ENCODE results near the gene ARHGAP26.

Gene ARHGAP26

GRCh38 chr5:142796492-142797109 lies 26.4 kb downstream of the ARHGAP26 start:
- H3K9ac ChIP-seq (ENCODE audit: low read length): no peak overlapping the region
- no peaks in the 10 kb centered on the region for H3K27me3 ChIP-seq (ENCODE audit: control insufficient read depth, insufficient read depth, low read length)
- H3K4me3 ChIP-seq (ENCODE audit: low read length): no peak overlapping the region
- no peaks in the 10 kb centered on the region for H3K9me3 ChIP-seq (ENCODE audit: control insufficient read depth, low read length)
- H3K36me3 ChIP-seq (ENCODE audit: control insufficient read depth, insufficient read depth, low read length): no peaks in the 10 kb centered on the region
- H3K4me1 ChIP-seq (ENCODE audit: control insufficient read depth, insufficient read depth, low read length): peaks cover 67% of the 10 kb centered on the region

- H3K4me3 ChIP-seq (ENCODE audit: low read length): no peak overlapping the region
- peaks cover 67% of the 10 kb centered on the region for H3K4me1 ChIP-seq (ENCODE audit: control insufficient read depth, insufficient read depth, low read length)
These were observed 27.2 kb downstream of the ARHGAP26 start for GRCh38 chr5:142797420-142797819.

GRCh38 chr5:142798099-142798770 lies 28.1 kb downstream of the ARHGAP26 start:
- H3K4me1 ChIP-seq (ENCODE audit: control insufficient read depth, insufficient read depth, low read length): peaks cover 67% of the 10 kb centered on the region
- H3K36me3 ChIP-seq (ENCODE audit: control insufficient read depth, insufficient read depth, low read length): no peaks in the 10 kb centered on the region
- H3K9me3 ChIP-seq (ENCODE audit: control insufficient read depth, low read length): no peaks in the 10 kb centered on the region
- no peak overlapping the region for H3K9ac ChIP-seq (ENCODE audit: low read length)
- no peak overlapping the region for H3K4me3 ChIP-seq (ENCODE audit: low read length)
- no peaks in the 10 kb centered on the region for H3K27me3 ChIP-seq (ENCODE audit: control insufficient read depth, insufficient read depth, low read length)

More at GRCh38 chr5:142797420-142797819, 27.2 kb downstream of the ARHGAP26 start:
- Histone ChIP-seq H3K36me3 (ENCODE audit: control insufficient read depth, insufficient read depth, low read length) (no peaks in the 10 kb centered on the region), H3K9ac (ENCODE audit: low read length) (no peak overlapping the region), H3K27me3 (ENCODE audit: control insufficient read depth, insufficient read depth, low read length) (no peaks in the 10 kb centered on the region), H3K9me3 (ENCODE audit: control insufficient read depth, low read length) (no peaks in the 10 kb centered on the region)

- Histone ChIP-seq H3K9me3 (ENCODE audit: control insufficient read depth, low read length) (no peaks in the 10 kb centered on the region), H3K4me1 (ENCODE audit: control insufficient read depth, insufficient read depth, low read length) (peaks cover 48% of the 10 kb centered on the region), H3K4me3 (ENCODE audit: low read length) (no peak overlapping the region)
These were observed 30.8 kb downstream of the ARHGAP26 start for GRCh38 chr5:142800776-142801494.

GRCh38 chr5:142801495-142801871 lies 31.3 kb downstream of the ARHGAP26 start:
- Histone ChIP-seq H3K27me3 (ENCODE audit: control insufficient read depth, insufficient read depth, low read length) (no peaks in the 10 kb centered on the region), H3K9me3 (ENCODE audit: control insufficient read depth, low read length) (no peaks in the 10 kb centered on the region), H3K36me3 (ENCODE audit: control insufficient read depth, insufficient read depth, low read length) (no peaks in the 10 kb centered on the region), H3K9ac (ENCODE audit: low read length) (no peak overlapping the region), H3K4me1 (ENCODE audit: control insufficient read depth, insufficient read depth, low read length) (peaks cover 44% of the 10 kb centered on the region), H3K4me3 (ENCODE audit: low read length) (no peak overlapping the region)

More at GRCh38 chr5:142800776-142801494, 30.8 kb downstream of the ARHGAP26 start:
- no peak overlapping the region for H3K9ac ChIP-seq (ENCODE audit: low read length)
- no peaks in the 10 kb centered on the region for H3K27me3 ChIP-seq (ENCODE audit: control insufficient read depth, insufficient read depth, low read length)
- H3K36me3 ChIP-seq (ENCODE audit: control insufficient read depth, insufficient read depth, low read length): no peaks in the 10 kb centered on the region

GRCh38 chr5:142803428-142804125 lies 33.4 kb downstream of the ARHGAP26 start:
- Histone ChIP-seq H3K36me3 (ENCODE audit: control insufficient read depth, insufficient read depth, low read length) (no peaks in the 10 kb centered on the region), H3K4me1 (ENCODE audit: control insufficient read depth, insufficient read depth, low read length) (peaks cover 38% of the 10 kb centered on the region), H3K27me3 (ENCODE audit: control insufficient read depth, insufficient read depth, low read length) (no peaks in the 10 kb centered on the region), H3K9me3 (ENCODE audit: control insufficient read depth, low read length) (no peaks in the 10 kb centered on the region), H3K9ac (ENCODE audit: low read length) (no peak overlapping the region), H3K4me3 (ENCODE audit: low read length) (no peak overlapping the region)

- no peak overlapping the region for H3K4me3 ChIP-seq (ENCODE audit: low read length)
- H3K9me3 ChIP-seq (ENCODE audit: control insufficient read depth, low read length): no peaks in the 10 kb centered on the region
- no peak overlapping the region for H3K9ac ChIP-seq (ENCODE audit: low read length)
- H3K36me3 ChIP-seq (ENCODE audit: control insufficient read depth, insufficient read depth, low read length): no peaks in the 10 kb centered on the region
- no peaks in the 10 kb centered on the region for H3K27me3 ChIP-seq (ENCODE audit: control insufficient read depth, insufficient read depth, low read length)
- H3K4me1 ChIP-seq (ENCODE audit: control insufficient read depth, insufficient read depth, low read length): peaks cover 38% of the 10 kb centered on the region
These were observed 35.2 kb downstream of the ARHGAP26 start for GRCh38 chr5:142805339-142805738.

GRCh38 chr5:142806841-142807267 lies 36.7 kb downstream of the ARHGAP26 start:
- peaks cover 45% of the 10 kb centered on the region for H3K4me1 ChIP-seq (ENCODE audit: control insufficient read depth, insufficient read depth, low read length)
- no peaks in the 10 kb centered on the region for H3K36me3 ChIP-seq (ENCODE audit: control insufficient read depth, insufficient read depth, low read length)
- no peaks in the 10 kb centered on the region for H3K27me3 ChIP-seq (ENCODE audit: control insufficient read depth, insufficient read depth, low read length)
- no peaks in the 10 kb centered on the region for H3K9me3 ChIP-seq (ENCODE audit: control insufficient read depth, low read length)
- no peak overlapping the region for H3K4me3 ChIP-seq (ENCODE audit: low read length)
- H3K9ac ChIP-seq (ENCODE audit: low read length): no peak overlapping the region

- Histone ChIP-seq H3K4me3 (ENCODE audit: low read length) (no peak overlapping the region), H3K27me3 (ENCODE audit: control insufficient read depth, insufficient read depth, low read length) (no peaks in the 10 kb centered on the region), H3K9me3 (ENCODE audit: control insufficient read depth, low read length) (no peaks in the 10 kb centered on the region), H3K4me1 (ENCODE audit: control insufficient read depth, insufficient read depth, low read length) (peaks cover 45% of the 10 kb centered on the region), H3K36me3 (ENCODE audit: control insufficient read depth, insufficient read depth, low read length) (no peaks in the 10 kb centered on the region), H3K9ac (ENCODE audit: low read length) (no peak overlapping the region)
These were observed 37.3 kb downstream of the ARHGAP26 start for GRCh38 chr5:142807372-142807911.

- no peak overlapping the region for H3K9ac ChIP-seq (ENCODE audit: low read length)
- no peaks in the 10 kb centered on the region for H3K27me3 ChIP-seq (ENCODE audit: control insufficient read depth, insufficient read depth, low read length)
- H3K4me3 ChIP-seq (ENCODE audit: low read length): no peak overlapping the region
- no peaks in the 10 kb centered on the region for H3K36me3 ChIP-seq (ENCODE audit: control insufficient read depth, insufficient read depth, low read length)
- H3K4me1 ChIP-seq (ENCODE audit: control insufficient read depth, insufficient read depth, low read length): peaks cover 54% of the 10 kb centered on the region
- no peaks in the 10 kb centered on the region for H3K9me3 ChIP-seq (ENCODE audit: control insufficient read depth, low read length)
These were observed 38.9 kb downstream of the ARHGAP26 start for GRCh38 chr5:142808878-142809598.

GRCh38 chr5:142810081-142810480 lies 39.9 kb downstream of the ARHGAP26 start:
- Histone ChIP-seq H3K4me3 (ENCODE audit: low read length) (no peak overlapping the region), H3K4me1 (ENCODE audit: control insufficient read depth, insufficient read depth, low read length) (peaks cover 57% of the 10 kb centered on the region), H3K27me3 (ENCODE audit: control insufficient read depth, insufficient read depth, low read length) (no peaks in the 10 kb centered on the region), H3K9me3 (ENCODE audit: control insufficient read depth, low read length) (no peaks in the 10 kb centered on the region), H3K36me3 (ENCODE audit: control insufficient read depth, insufficient read depth, low read length) (no peaks in the 10 kb centered on the region), H3K9ac (ENCODE audit: low read length) (no peak overlapping the region)
